HepG2 (cell line): Measurements from ENCODE around the gene PROX1. TPM values are rescaled to one million over a fixed set of nuclear protein-coding genes. Genes with fewer than 3 reads are reported as not detected.

Experiments
- ATF7 ChIP-seq, 2 experiments: fragments of 450-650 bp in 1 of 2; sonication (generic) in 1 of 2; formaldehyde crosslinking in 1 of 2; IDR thresholded peaks; 2 replicates each; pipeline versions ENCODE4 v1.4.0 to v1.6.1; 2016 to 2020; ENCODE audit warnings: antibody characterized with exemption in 1 of 2, mild to moderate bottlenecking in 1 of 2, missing genetic modification reagents in 1 of 2
- ATRX ChIP-seq: sonication (generic); formaldehyde crosslinking; IDR thresholded peaks from 2 replicates; pipeline ENCODE4 v1.4.0; 2020; ENCODE audit warnings: missing genetic modification reagents, borderline replicate concordance
- CBFB ChIP-seq: sonication (generic); formaldehyde crosslinking; IDR thresholded peaks from 2 replicates; pipeline ENCODE4 v1.4.0; 2020; ENCODE audit warnings: missing genetic modification reagents
- EED ChIP-seq: sonication (generic); formaldehyde crosslinking; IDR thresholded peaks from 2 replicates; pipeline ENCODE4 v1.5.0; 2020; ENCODE audit warnings: mild to moderate bottlenecking, missing genetic modification reagents
- FOXJ3 ChIP-seq: sonication (generic); formaldehyde crosslinking; IDR thresholded peaks from 2 replicates; pipeline ENCODE4 v1.4.0; 2020; ENCODE audit warnings: missing genetic modification reagents, mild to moderate bottlenecking, borderline replicate concordance
- GATAD2A ChIP-seq: IDR thresholded peaks from 2 replicates; pipeline ENCODE4 v1.6.1; 2016
- REPIN1 ChIP-seq: sonication (generic); formaldehyde crosslinking; IDR thresholded peaks from 2 replicates; pipeline ENCODE4 v1.8.0; 2022; ENCODE audit warnings: missing genetic modification reagents, low read depth, mild to moderate bottlenecking, borderline replicate concordance
- SP140L ChIP-seq: sonication (generic); formaldehyde crosslinking; IDR thresholded peaks from 2 replicates; pipeline ENCODE4 v1.4.0; 2020; ENCODE audit warnings: missing genetic modification reagents, borderline replicate concordance
- TOE1 ChIP-seq: sonication (generic); formaldehyde crosslinking; IDR thresholded peaks from 2 replicates; pipeline ENCODE4 v1.4.0; 2020; ENCODE audit warnings: mild to moderate bottlenecking, missing genetic modification reagents
- ZBTB7A ChIP-seq: sonication (generic); formaldehyde crosslinking; IDR thresholded peaks from 2 replicates; pipeline ENCODE4 v1.8.0; 2022; ENCODE audit warnings: mild to moderate bottlenecking, missing genetic modification reagents
- ZBTB8A ChIP-seq: sonication (generic); formaldehyde crosslinking; IDR thresholded peaks from 2 replicates; pipeline ENCODE4 v1.4.0; 2020; ENCODE audit warnings: mild to moderate bottlenecking, low read depth, missing genetic modification reagents, borderline replicate concordance
- ZFP36L2 ChIP-seq: sonication (generic); formaldehyde crosslinking; IDR thresholded peaks from 2 replicates; pipeline ENCODE4 v1.4.0; 2020; ENCODE audit warnings: missing genetic modification reagents
- ZFP62 ChIP-seq: sonication (generic); formaldehyde crosslinking; IDR thresholded peaks from 2 replicates; pipeline ENCODE4 v1.4.0; 2020; ENCODE audit warnings: missing genetic modification reagents
- ZFX ChIP-seq: sonication (generic); formaldehyde crosslinking; IDR thresholded peaks from 2 replicates; pipeline ENCODE4 v1.4.0; 2020; ENCODE audit warnings: mild to moderate bottlenecking, low read depth, missing genetic modification reagents, moderate library complexity
- ZNF17 ChIP-seq: sonication (generic); formaldehyde crosslinking; IDR thresholded peaks from 2 replicates; pipeline ENCODE4 v1.5.0; 2020; ENCODE audit warnings: mild to moderate bottlenecking, missing genetic modification reagents
- ZNF235 ChIP-seq: sonication (generic); formaldehyde crosslinking; IDR thresholded peaks from 2 replicates; pipeline ENCODE4 v1.8.1; 2023; ENCODE audit warnings: mild to moderate bottlenecking, missing genetic modification reagents, borderline replicate concordance
- ZNF670 ChIP-seq: sonication (generic); formaldehyde crosslinking; IDR thresholded peaks from 2 replicates; pipeline ENCODE4 v1.8.0; 2022; ENCODE audit warnings: mild to moderate bottlenecking, missing genetic modification reagents, borderline replicate concordance
- ZNF672 ChIP-seq: sonication (generic); formaldehyde crosslinking; IDR thresholded peaks from 2 replicates; pipeline ENCODE4 v1.8.1; 2022; ENCODE audit warnings: missing genetic modification reagents
- ZNF792 ChIP-seq: IDR thresholded peaks from 2 replicates; pipeline ENCODE4 v1.6.1; 2016
- polyA plus RNA-seq, 8 experiments: library from polyadenylated mRNA; depleted of rRNA in 3 of 8; stranded (reverse) in 7 of 8; unstranded in 1 of 8; fragments of >200 nt; fragmentation: Illumina TruSeq in 4 of 8; extraction: Trizol in 4 of 8; gene quantifications; 2 replicates each; pipeline versions ENCODE4 v1.2.1 to v1.2.3, GENCODE V29; 2011 to 2016; ENCODE audit warnings: low read depth in 4 of 8, missing spikeins in 1 of 8, mixed read lengths in 1 of 8; ENCODE audit not compliant: insufficient read depth in 1 of 8
- total RNA-seq, 5 experiments: library from RNA; depleted of rRNA; stranded (reverse); fragments of >200 nt; fragmentation: Illumina TruSeq; extraction: Trizol; gene quantifications; 2 replicates each; pipeline ENCODE4 v1.2.3, GENCODE V29; 2016; ENCODE audit warnings: low read depth in 1 of 5
- TF ChIP-seq, protein P1 (sequence below): sonication (generic); formaldehyde crosslinking; IDR thresholded peaks from 2 replicates; pipeline ENCODE4 v1.4.0; 2020; ENCODE audit warnings: low read depth, mild to moderate bottlenecking, missing genetic modification reagents
- TF ChIP-seq, protein P2 (sequence below): sonication (generic); formaldehyde crosslinking; IDR thresholded peaks from 2 replicates; pipeline ENCODE4 v1.4.0; 2020; ENCODE audit warnings: missing genetic modification reagents, borderline replicate concordance
- TF ChIP-seq, protein P3 (sequence below): sonication (generic); formaldehyde crosslinking; IDR thresholded peaks from 2 replicates; pipeline ENCODE4 v1.8.0; 2023; ENCODE audit warnings: mild to moderate bottlenecking, missing genetic modification reagents
- TF ChIP-seq, protein P4 (sequence below): sonication (generic); formaldehyde crosslinking; IDR thresholded peaks from 2 replicates; pipeline ENCODE4 v1.4.0; 2020; ENCODE audit warnings: missing genetic modification reagents

PROX1 gene
- total and polyA plus RNA-seq, 2 of the 13 experiments (the other 11 are each of a cell fraction or from before 2014, with no cell fraction given): 12.3 to 30.2 TPM

DNA sequence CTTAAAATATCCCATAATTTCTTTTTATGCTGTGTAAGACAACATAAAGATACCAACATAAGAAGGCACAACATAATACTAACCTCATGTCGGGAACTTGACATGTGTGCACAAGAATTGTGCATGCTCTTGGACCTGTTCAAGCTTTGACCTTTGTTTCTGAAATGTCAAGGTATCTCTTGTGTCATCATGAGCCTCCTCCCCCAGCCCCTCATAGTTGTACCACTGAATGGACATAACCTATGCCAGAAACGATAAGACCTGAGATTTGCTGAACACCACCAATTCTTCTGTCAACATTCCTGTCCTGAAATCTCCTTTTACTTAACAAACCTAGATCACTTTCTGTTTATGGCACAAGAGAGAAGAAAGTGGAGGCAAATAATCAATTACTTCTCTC lies 29.4 kb upstream of the PROX1 start (continued):
- TF ChIP-seq SP140L (CRISPR knock-in tag) (no peak), ZNF17 (CRISPR knock-in tag) (no peak), ZNF792 (CRISPR knock-in tag) (no peak), CBFB (no peak), ATRX (CRISPR knock-in tag) (no peak), FOXJ3 (peak; percentile 38; the same call in 1 of the 2 replicates), ZBTB8A (CRISPR knock-in tag) (no peak), ZBTB7A (no peak), ZNF235 (no peak), ZFP36L2 (CRISPR knock-in tag) (no peak), TOE1 (CRISPR knock-in tag) (no peak), ZNF672 (no peak), ZFP62 (no peak), ZFX (CRISPR knock-in tag) (no peak), EED (no peak), ZNF670 (CRISPR knock-in tag) (no peak), REPIN1 (CRISPR knock-in tag) (peak; percentile 39; the same call in 1 of the 2 replicates), ATF7 (IDR thresholded peaks at IDR 0.05) (no peak), ATF7 (CRISPR knock-in tag; IDR thresholded peaks at IDR 0.05) (no peak), GATAD2A (CRISPR knock-in tag) (peak; percentile 82)
- TF ChIP-seq, protein P1, sequence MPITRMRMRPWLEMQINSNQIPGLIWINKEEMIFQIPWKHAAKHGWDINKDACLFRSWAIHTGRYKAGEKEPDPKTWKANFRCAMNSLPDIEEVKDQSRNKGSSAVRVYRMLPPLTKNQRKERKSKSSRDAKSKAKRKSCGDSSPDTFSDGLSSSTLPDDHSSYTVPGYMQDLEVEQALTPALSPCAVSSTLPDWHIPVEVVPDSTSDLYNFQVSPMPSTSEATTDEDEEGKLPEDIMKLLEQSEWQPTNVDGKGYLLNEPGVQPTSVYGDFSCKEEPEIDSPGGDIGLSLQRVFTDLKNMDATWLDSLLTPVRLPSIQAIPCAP (CRISPR knock-in tag): no peak
- TF ChIP-seq, protein P2, sequence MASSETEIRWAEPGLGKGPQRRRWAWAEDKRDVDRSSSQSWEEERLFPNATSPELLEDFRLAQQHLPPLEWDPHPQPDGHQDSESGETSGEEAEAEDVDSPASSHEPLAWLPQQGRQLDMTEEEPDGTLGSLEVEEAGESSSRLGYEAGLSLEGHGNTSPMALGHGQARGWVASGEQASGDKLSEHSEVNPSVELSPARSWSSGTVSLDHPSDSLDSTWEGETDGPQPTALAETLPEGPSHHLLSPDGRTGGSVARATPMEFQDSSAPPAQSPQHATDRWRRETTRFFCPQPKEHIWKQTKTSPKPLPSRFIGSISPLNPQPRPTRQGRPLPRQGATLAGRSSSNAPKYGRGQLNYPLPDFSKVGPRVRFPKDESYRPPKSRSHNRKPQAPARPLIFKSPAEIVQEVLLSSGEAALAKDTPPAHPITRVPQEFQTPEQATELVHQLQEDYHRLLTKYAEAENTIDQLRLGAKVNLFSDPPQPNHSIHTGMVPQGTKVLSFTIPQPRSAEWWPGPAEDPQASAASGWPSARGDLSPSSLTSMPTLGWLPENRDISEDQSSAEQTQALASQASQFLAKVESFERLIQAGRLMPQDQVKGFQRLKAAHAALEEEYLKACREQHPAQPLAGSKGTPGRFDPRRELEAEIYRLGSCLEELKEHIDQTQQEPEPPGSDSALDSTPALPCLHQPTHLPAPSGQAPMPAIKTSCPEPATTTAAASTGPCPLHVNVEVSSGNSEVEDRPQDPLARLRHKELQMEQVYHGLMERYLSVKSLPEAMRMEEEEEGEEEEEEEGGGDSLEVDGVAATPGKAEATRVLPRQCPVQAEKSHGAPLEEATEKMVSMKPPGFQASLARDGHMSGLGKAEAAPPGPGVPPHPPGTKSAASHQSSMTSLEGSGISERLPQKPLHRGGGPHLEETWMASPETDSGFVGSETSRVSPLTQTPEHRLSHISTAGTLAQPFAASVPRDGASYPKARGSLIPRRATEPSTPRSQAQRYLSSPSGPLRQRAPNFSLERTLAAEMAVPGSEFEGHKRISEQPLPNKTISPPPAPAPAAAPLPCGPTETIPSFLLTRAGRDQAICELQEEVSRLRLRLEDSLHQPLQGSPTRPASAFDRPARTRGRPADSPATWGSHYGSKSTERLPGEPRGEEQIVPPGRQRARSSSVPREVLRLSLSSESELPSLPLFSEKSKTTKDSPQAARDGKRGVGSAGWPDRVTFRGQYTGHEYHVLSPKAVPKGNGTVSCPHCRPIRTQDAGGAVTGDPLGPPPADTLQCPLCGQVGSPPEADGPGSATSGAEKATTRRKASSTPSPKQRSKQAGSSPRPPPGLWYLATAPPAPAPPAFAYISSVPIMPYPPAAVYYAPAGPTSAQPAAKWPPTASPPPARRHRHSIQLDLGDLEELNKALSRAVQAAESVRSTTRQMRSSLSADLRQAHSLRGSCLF (CRISPR knock-in tag): no peak
- TF ChIP-seq, protein P3, sequence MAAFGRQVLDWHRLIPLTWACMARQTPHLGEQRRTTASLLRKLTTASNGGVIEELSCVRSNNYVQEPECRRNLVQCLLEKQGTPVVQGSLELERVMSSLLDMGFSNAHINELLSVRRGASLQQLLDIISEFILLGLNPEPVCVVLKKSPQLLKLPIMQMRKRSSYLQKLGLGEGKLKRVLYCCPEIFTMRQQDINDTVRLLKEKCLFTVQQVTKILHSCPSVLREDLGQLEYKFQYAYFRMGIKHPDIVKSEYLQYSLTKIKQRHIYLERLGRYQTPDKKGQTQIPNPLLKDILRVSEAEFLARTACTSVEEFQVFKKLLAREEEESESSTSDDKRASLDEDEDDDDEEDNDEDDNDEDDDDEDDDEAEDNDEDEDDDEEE (CRISPR knock-in tag): no peak
- TF ChIP-seq, protein P4, sequence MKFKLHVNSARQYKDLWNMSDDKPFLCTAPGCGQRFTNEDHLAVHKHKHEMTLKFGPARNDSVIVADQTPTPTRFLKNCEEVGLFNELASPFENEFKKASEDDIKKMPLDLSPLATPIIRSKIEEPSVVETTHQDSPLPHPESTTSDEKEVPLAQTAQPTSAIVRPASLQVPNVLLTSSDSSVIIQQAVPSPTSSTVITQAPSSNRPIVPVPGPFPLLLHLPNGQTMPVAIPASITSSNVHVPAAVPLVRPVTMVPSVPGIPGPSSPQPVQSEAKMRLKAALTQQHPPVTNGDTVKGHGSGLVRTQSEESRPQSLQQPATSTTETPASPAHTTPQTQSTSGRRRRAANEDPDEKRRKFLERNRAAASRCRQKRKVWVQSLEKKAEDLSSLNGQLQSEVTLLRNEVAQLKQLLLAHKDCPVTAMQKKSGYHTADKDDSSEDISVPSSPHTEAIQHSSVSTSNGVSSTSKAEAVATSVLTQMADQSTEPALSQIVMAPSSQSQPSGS: peak; percentile 44; the same call in 1 of the 2 replicates
